GM18517 (cell line): Measurements from ENCODE around the gene RECQL5.

Experiments
- ATAC-seq: cut with Tn5 transposase; IDR thresholded peaks from one replicate; pipeline ENCODE4 v1.9.1; 2021; ENCODE audit warnings: mild to moderate bottlenecking, moderate library complexity; ENCODE audit not compliant: unreplicated experiment

Gene RECQL5

DNA sequence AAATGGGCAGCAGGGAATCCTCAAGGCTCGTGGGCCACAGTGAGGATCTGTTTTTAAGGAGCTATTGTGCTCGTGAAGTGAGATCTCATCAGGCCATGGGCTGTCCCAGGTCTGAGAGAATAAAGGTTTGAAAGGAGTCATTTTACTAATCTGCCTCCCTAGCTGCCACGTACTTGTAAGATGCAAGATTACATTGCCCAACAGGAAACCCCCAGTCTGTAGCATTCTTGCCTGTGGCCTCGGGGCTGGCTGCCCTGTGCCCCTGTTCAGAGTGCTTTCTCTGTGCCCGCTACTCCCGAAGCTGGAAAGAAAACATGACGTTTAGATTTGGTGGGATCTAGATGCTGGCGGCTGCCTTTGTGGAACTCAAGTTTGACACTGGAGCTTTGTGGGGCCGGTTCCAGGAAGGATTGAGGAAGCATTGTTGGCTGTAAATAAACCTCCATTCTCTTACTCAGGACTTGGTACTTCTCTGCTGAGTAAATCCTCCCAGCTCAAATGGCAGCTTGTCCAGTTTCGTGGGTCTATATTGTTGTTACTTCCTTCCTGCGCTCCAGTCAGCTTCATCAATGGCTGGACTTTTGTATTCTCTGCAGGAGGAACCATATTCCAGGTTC is 21.4 kb upstream of the RECQL5 start:
- ATAC-seq, result no peak

DNA sequence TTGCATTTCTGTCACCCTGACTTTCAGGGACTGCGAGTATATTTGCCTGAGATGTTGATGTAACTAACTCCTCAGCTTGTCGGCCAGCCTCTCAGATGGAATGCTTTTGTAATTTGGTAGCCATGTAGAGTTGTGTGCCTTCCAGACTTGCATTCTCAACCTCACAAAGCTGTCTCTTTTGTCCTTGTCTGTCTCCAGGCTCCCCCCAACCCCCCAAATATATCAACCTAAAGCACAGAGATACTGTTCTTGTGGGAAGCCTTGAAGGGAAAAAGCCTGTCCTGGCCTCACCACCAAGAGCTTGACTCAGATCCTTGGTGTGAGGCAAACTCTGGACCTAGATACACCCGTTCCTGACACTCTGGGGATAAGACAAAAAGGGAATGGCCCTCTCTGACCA is 18.5 kb upstream of the RECQL5 start:
- no peak for ATAC-seq

DNA sequence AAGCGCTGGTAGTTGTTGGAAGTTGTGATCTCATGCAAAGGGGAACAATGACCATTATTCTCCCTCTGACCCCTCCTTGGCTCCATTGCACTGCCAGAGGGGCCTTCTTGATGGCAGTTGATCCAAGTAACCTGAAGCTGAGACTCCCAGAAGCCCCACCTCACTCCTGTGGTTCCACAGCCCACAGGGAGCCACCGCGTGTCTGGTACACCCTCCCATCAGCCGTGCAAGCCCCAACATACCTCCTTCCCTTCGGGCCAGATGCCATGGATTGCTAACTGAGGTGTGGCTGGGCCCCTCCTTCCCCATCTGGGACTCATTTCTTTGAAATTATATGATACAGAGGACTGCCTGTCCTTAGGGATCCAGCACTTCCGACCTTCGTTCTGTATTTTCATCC is 18.0 kb upstream of the RECQL5 start:
- no peak for ATAC-seq

DNA sequence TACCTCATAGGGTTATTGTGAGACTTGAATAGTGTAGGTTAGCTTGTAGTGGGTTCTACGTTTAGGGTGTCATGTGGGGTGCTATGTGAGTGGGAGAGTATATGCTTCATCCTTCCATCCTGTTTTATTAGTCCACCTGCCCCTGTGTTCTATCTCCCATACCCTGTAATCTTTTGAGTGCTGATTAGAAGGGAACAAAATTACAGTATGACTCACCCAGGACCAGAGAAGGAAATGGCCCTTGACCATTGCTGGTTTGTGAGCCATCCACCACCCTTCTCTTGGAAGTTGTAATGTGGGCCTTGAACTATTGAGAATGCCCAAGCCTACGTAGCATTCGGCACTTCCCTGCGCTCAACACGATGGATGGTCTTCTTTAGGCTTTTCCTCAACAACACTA is 17.3 kb upstream of the RECQL5 start:
- ATAC-seq, result no peak

DNA sequence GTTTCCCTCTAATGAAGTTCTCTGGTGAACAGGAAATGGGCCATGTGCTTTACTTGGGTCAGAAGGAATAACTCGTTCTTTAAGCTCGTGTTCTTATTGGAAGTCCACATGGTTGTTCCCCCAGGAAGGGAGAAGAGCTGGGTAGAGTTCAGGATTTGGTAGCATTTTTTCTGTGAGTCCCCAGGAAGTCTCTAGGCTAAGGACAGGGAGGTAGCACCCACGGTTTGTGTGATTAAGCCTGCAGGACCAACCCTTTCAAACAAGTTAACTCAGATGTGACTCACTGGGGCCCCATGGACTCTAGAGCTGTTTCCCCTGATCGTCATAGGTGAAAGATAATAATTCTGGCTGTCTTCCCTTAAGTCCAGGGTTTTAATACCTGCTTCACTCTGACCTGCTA is 16.6 kb upstream of the RECQL5 start:
- ATAC-seq, result no peak

DNA sequence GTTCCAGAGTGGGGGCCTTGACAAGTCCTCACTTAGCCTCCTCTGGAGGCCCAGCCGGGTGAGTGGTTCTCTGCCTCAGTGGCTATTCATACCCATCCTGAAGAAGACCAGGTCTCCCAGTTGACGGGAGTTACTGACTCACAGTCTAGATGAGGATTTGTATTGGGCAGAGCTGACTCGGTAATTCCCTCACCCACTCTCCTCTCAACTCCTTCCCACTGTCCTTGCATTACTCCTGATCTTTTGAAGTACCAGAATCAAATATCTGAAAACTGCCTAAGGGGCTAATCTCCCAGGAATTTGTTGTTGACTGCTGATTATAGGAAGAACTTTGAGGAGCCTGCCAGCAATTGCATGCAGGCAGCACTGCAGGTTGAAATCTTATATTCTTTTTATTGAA is 14.3 kb upstream of the RECQL5 start:
- ATAC-seq, result no peak

DNA sequence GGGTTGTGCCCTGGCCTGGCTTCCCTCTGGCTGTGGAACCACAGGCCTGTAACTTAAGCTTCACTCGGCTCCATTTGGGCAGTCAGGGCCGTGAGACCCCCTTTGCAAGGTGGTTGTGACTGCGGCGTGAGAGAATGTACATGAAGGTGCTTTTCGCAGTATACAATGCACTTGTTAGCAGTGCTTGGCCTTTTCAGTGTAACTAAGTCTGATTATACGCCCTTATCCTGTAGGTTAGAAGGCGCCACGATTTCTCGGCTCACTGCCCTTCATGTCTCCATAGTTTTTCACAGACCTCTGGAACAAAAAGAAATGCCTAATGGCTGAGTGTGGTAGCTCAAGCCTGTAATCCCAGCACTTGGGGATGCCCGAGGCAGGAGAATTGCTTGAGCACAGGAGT is 13.5 kb upstream of the RECQL5 start:
- no peak for ATAC-seq

DNA sequence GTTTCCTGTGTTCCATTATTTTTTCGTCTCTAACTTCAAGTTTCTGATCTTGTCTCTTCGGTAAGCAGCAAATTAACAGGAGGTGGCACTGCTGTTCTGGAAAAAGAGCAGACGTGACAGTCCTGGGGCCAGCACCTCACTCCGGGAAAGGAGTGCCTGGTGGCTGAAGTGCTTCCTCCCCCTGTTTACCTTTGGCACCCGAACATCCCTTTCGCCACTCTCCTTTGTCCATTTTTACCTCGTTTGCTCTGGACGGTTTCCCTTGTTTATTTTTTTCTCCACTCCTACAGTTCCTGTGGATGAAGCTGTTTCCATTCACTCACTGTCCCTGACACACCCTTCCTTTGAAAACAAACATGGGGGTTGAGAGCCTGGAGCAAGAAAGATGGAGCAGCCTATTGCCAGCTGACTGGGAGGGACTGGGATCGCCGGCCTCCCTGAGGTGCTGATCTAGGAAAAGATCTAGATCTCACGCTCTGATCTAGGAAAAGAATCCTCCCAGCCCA is 12.8 kb upstream of the RECQL5 start:
- no peak for ATAC-seq

DNA sequence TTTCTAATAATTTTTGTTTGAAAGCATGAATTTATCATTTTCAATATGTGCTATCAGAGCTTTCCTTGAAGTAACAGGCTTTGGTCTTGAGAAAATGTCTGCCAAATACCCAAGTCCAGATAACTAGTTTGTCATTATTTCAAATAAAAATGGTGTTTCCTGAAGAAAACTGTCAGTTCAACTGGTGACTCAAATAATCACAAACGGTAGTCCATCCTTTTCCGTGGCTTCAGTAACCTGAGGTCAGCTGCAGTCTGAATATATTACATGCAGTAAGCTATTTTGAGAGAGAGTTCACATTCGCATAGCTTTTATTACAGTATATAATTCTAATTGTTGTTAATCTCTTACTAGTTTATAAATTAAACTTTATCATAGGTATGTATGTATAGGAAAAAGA is 9.5 kb upstream of the RECQL5 start:
- no peak for ATAC-seq

DNA sequence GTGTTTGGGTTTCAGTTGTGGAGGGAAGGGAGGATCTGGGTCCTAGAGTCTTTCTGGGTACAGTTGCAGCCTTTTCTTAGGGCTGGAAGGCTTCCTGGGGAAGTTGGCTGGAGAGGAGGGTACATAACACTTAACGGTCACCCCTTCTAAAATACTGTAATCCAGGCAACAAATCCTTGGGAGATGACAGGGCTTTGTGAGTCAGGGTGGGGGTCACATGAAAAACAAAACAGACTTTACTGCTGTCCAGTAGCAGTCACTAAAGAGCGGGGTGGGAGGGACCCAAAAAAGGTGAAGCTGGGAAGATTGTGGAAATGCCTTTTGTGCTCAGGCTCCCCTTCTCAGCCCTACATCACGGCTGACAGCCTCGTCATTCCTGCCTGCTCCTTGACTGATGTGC is 6.5 kb upstream of the RECQL5 start:
- ATAC-seq, result no peak

DNA sequence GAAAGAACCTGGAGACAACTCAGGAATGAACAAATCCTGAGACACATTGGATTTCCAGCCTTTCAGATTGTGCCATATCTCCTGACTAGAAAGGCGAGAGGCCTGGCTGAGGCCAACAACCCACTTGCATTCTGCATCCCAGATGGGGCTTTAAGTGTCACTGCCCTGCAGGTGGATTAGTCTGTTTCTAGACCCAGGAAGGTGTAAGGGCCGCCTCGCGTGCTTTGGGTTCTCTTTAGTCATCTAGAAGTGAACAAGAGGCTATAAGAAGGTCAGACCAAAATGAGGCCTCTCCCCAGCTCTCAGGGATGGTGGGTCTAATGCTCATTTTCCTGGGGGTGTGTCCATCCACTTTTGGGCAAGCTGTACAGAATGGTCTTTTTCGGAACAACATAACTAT is 5.1 kb upstream of the RECQL5 start:
- no peak for ATAC-seq

DNA sequence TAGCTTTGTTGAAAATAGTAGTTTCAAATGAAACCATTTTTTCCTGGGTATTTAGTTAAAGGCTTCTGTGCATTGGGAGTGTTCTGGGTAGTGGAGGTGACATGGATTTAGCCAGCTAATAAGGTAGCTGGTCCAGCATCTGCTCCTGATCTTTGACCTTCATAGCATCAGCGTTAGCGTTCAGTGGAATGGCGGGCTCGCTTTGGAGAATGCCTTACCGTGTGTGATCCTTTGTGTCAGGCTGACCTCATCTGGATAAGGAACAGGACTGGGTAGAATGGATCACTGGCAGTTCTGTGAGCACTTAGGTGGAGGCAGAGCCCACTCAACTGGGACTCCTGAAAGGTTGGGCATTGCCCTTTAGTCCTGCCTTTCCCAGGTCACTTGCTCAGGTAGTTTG is 3.9 kb upstream of the RECQL5 start:
- ATAC-seq, result no peak

DNA sequence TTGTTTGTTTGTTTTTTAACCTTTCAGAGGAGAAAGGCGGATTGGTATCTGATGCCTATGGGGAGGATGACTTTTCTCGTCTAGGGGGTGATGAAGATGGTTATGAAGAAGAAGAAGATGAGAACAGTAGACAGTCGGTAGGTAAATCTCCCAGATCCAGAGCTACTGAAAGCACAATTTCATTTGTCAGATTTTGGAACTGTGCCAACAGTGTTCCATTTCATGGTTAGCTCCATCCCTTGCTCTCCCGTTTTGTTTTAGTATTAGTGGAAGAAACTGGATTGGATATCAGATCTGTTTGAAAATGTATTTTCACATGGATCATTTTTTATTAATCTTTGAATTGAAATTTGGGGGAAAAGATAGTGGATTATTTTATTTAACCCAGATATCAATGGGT is 1.5 kb upstream of the RECQL5 start:
- no peak for ATAC-seq

DNA sequence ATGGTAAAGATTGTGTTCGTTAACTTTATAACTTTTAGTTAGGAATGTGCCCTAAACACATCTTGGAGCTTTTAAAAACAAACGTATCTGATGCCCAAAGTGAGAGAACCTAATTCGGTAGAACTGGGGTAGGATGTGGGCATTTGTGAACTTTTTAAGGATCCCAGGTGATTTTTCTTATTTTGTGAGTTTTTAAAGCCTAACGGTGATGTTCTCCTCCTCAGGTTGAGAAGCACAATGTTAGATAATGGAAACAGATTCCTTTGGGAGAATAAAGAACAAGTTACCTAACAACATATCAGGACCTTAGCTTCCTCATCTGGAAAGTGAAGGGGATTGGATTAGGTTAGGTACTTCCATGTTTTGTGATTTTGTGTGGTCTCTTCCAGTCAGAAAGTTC is 871 bp upstream of the RECQL5 start:
- ATAC-seq, result no peak

DNA sequence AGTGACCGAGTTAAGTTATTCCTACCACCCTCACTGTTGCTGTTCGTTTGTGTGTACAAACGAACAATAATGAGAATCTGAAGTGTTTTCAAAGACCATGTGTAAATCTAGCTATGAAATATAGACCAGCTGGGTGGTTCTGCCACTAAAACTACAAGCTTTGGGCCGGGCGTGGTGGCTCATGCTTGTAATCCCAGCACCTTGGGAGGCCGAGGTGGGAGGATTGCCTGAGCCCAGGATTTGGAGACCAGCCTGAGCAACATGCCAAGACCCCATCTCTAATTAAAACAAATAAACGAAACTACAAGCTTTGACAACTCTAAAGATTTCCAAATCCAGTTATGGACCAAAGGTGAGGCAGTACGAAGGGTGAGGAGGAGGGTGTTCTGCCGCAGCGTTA is 973 bp downstream of the RECQL5 start:
- no peak for ATAC-seq

DNA sequence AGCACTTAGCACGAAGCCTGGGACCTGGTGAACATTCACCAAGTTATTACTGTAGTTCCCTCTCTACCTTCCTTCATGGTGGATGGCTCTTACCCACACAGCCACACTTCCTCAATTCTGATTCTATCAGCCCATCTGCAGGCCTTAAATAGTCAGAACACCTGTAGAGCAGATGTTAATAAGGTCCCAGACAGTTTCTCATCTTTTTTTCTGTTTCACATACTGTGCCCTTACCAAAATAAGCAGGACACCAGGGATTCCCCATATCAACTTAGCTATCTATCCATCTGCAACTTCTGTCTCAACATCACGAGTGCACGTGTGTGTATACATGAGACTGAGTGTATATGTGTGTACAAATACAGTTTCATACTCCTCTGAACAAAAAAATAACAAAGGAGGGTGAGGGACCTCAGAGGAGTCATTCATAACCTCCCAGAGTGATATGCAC is 2.8 kb downstream of the RECQL5 start:
- ATAC-seq, result peak; percentile 75

DNA sequence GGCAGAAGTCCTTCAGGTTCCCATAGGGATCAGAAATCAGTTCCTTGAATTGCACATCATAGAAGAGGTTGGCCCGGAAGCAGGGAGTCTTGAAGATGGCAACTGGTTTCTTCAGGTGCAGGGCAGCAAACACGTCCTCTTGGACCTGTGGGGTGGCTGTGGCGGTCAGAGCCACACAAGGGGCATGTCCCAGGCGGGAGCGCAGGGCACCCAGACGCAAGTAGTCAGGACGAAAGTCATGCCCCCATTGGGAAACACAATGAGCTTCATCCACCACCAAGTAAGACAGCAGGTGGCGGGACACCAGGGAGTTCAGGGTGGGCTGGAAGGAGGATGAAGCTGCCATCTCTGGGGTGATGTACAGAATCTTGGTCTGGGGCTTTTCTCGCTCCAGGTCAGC is 4.4 kb downstream of the RECQL5 start:
- no peak for ATAC-seq

DNA sequence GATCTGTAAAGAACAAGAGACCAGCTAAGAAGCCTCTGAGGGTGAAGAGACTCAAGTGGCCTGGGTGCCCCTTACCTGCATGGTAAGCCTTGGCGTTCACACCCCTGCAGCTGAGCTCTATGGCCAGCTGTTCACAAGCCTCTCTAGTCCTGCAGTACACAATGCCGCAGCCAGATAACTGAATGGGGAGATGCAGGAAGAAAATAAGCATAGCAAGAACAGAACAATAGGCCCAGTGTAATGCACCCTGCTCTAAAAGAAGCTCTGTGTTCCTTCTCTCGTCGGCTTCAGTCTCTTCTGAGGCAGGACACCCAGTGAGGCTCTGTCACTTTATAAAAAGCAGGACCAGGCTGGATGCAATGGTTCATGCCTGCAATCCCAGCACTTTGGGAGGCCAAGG is 5.4 kb downstream of the RECQL5 start:
- ATAC-seq, result no peak

DNA sequence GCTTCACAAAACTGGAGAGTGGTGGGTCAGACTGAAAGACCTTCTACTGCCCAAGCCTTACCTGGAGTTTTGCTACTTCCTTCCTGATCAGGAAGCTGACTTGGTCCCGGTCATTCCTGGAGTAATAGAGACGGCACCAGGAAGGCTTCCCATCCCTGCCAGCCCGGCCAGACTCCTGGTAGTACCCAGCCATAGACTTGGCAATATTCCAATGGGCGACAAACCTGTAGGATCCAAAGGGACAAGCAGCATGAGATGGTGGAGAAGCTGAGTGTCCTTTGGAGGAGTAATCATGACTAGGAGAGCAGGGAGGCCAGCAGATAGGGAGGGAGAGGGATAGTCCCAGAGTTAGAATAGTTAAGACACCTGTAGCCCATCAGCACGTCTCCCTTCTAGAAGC is 8.7 kb downstream of the RECQL5 start:
- ATAC-seq, result no peak

DNA sequence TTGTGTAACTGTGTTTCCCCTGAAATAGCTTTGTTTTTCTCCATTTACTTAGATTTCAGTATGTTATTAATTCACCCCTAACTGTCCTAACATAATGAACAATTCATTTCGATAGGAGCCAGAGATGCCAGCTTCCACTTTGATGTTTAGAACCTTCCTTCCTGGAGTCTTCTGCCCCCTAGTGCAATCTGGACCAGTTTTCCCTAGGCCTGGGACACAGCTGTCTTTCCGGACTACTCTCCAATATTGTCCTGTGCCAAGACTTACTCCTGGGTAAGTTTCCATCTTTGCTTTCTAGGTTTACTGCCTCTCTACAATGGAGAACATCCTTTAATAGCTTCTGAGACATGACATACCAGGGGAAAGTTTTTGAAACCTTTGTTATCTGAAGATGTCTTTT is 12.8 kb downstream of the RECQL5 start:
- no peak for ATAC-seq

DNA sequence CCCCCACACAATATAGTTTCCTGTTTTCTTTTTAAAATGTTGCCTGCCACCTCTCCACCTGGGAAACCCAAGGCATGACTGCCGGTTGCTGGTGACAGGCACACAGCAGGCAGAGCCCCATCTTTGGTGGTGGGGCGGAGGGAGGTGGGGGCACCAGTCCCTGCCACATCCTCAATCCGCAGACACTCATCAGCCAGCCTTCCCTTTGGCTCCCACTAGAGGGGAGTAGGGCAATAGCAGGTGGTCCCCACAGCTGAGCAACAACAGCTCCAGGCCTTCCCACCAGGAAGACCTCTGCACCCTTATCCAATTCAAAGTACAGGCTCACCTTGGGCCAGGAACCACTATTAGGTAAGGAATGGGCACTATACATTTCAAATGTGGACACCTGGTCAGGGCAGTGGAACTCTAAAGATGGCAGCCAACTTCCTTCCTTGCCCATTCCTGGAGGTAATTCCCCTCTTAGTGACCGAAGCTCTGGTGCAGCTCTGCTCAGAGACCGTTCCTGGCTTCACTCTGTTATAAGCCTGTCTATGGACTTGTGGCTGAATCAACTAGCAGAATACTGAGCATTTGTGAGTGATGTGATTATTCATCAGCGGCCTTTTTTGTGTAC is 13.9 kb downstream of the RECQL5 start:
- no peak for ATAC-seq

DNA sequence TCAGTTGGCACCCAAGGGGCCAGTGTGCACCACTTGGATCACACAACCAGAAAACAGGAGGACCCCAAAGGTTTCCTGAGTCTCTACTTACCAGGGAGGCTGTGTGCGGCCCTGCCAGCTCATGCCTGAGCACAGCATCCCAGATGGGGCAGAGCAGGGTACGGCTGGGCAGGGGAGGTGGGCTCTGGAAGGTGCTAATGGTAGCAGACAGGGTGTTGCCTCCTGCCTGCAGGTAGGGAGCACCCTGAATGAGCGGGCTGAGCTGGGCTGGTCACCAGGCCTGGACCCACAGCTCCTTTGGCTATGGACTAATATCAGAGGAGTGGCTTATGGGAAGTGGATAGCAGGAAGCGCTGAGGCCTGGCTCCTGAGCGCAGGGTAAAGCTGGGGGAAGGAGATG is 14.6 kb downstream of the RECQL5 start:
- ATAC-seq, result no peak

DNA sequence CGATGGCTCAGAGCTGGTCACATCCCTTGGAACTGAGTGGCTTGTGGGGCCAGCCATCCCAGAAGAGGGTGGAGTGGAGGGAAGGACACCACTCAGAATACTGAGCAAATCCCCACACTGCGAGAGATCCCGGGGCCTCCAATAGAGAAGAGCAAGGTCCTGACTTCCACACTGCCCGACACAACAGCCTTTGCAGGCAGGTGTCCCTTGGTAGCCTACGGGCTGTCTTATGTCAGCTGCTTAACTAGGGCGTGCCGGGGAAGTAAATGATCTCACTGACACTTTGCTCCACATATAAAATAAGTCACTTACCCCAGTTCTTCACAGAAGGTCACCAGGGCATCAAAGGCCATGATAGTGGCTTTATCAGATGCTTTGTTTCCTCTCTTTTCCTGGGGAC is 16.1 kb downstream of the RECQL5 start:
- ATAC-seq, result no peak
